ENCODE results near the gene ADCY4.

The ADCY4 gene

GRCh38 chr14:24314377-24315193 is 20.3 kb downstream of the ADCY4 start:
- DNase-seq = no peak

- no peak for DNase-seq
These were observed 21.0 kb downstream of the ADCY4 start for GRCh38 chr14:24313913-24314312.

- DNase-seq = no peak
These were observed 21.9 kb downstream of the ADCY4 start for GRCh38 chr14:24312736-24313507.

GRCh38 chr14:24311837-24312615 is 22.8 kb downstream of the ADCY4 start:
- no peak for DNase-seq

GRCh38 chr14:24310646-24311604 is 23.9 kb downstream of the ADCY4 start, which contains the start of gene LTB4R:
LTB4R (plus strand) TSS chr14:24311502; CDS start chr14:24315652, 4,150 bp downstream.
- DNase-seq = peak; percentile 74

GRCh38 chr14:24310265-24310645 is 24.6 kb downstream of the ADCY4 start:
- DNase-seq = no peak

- DNase-seq = no peak
These were observed 25.2 kb downstream of the ADCY4 start, which contains the start of gene LTB4R2 for GRCh38 chr14:24309538-24310264. LTB4R2 (plus strand) TSS chr14:24310140; CDS start chr14:24310665, 525 bp downstream.

- DNase-seq = no peak
These were observed 26.3 kb downstream of the ADCY4 start for GRCh38 chr14:24308342-24309124.

GRCh38 chr14:24307575-24308341 is 27.1 kb downstream of the ADCY4 start, which contains the start of gene CIDEB:
CIDEB (minus strand) TSS chr14:24307977; CDS start chr14:24307858, 119 bp downstream.
- peak; percentile 25 for DNase-seq

- no peak for DNase-seq
These were observed 27.7 kb downstream of the ADCY4 start for GRCh38 chr14:24307156-24307574.

- DNase-seq = no peak
These were observed 30.9 kb downstream of the ADCY4 start for GRCh38 chr14:24304019-24304387.

GRCh38 chr14:24300326-24300980 is 34.4 kb downstream of the ADCY4 start:
- no peak for DNase-seq

- peak; percentile 71 for DNase-seq
These were observed 35.3 kb downstream of the ADCY4 start, which contains the start of the genes DHRS1 and NOP9 for GRCh38 chr14:24299255-24300191. DHRS1 (minus strand) TSS chr14:24299780; CDS start chr14:24299106, 674 bp downstream. NOP9 (plus strand) TSS chr14:24299850; CDS start chr14:24299955, 105 bp downstream.

GRCh38 chr14:24298892-24299254 is 36.0 kb downstream of the ADCY4 start:
- DNase-seq = no peak

- peak; percentile 18 for DNase-seq
These were observed 37.5 kb downstream of the ADCY4 start for GRCh38 chr14:24297190-24297964.

GRCh38 chr14:24296341-24297157 is 38.3 kb downstream of the ADCY4 start:
- no peak for DNase-seq
